Posterior vena cava (tissue), 2 donors: Measurements from ENCODE around the gene PCDH15. TPM values are rescaled to one million over a fixed set of nuclear protein-coding genes. Genes with fewer than 3 reads are reported as not detected.

ENCODE experiments used
- DNase-seq: peaks from one replicate; pipeline ENCODE4 v3.0.0-alpha.2; 2020; ENCODE audit warnings: low spot score
- intact Hi-C, 2 donors: fragments of 100-400 bp; cut with DNase I; formaldehyde crosslinking; loops; one replicate each; pipeline versions ENCODE4 v1.14.1 to v1.14.2; 2022 to 2023
- long read RNA-seq, 2 donors: library from polyadenylated mRNA; unstranded; transcript quantifications; one replicate each; pipeline ENCODE4 v2.0.0, GENCODE V29; 2020 to 2021
- total RNA-seq, 2 donors: library from RNA; stranded (reverse); fragmentation: NEBNext Ultra II Directional; extraction: Animal tissue kit (Norgen Biotek cat#: 25700); gene quantifications; one replicate each; pipeline ENCODE4 v1.2.1, GENCODE V29; 2021
- donor health status: DM: yes; HTN: yes; CAD: no.
- donor health status: DM: yes; HTN: yes; CAD: no.

The PCDH15 gene
- under 1 TPM; 0.33 to 0.60 TPM for total RNA-seq
- long read RNA-seq, donor 1: 0 reads
- long read RNA-seq, donor 2: 0 reads

DNA sequence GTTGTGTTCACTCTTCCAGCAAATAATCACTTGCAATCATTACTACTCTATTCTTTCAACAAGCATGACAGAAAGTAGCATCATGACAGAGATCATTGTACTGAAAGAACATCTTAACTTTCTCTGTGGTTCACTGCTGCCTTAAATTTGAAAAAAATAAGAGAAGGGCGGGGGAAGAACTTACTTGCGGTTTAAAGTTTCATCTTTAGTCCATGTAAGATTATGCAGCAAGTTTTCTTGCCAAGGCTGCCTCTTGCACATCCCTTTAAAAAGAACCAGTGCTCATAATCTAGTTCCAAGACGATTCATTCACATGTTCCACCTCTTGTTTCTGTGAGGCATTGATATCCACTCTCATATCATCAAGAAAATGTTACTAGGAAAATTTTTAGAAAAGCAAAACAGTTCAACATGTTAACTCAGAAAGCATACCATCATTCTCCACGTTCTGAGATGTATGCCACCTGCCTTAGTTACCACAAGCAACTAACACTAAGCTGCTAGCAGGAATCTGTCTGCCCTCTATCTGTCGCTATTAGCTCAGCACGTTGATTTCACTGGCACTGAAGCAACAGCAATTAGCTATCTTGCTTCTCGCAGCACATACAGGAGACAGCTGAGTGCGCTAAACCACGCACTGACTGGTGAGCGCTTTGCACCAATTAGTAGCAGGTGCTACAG lies at the start of gene PCDH15:
PCDH15 (minus strand) TSS at position 491 of the 681 bp plus-strand sequence. CDS start 136,969 bp downstream, outside the sequence.
- intact Hi-C loops: no loop called here
- DNase-seq: no peak

- intact Hi-C loops: no loop called here
Observed at GRCh38 chr10:54843932-54844331, 42.9 kb upstream of the PCDH15 start.

GRCh38 chr10:54843085-54843646 lies 42.1 kb upstream of the PCDH15 start:
- intact Hi-C loops: no loop called here
- DNase-seq: no peak

More at GRCh38 chr10:54843932-54844331, 42.9 kb upstream of the PCDH15 start:
- no peak for DNase-seq

- DNase-seq: no peak
- intact Hi-C loops: no loop called here
Observed at GRCh38 chr10:54837479-54837878, 36.4 kb upstream of the PCDH15 start.

DNA sequence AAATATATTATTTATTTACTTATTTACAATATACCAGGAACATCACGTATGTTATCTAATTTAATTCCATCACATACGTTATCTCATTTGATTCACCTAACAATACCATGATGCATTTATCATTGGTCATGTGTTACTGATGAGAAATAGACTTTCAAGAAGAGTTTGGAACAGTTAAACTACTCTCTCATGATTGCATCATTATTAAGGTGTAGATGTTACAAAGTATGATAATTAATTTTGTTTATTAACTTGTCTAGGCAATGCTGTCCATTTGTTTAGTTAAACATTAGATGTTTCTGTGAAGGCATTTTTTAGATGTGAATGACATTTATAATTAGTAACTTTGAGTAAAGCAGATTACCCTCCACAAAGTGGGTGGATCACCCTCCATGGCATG lies 32.0 kb upstream of the PCDH15 start:
- intact Hi-C loops: no loop called here
- DNase-seq: no peak

GRCh38 chr10:54826994-54827560 lies 26.0 kb upstream of the PCDH15 start:
- no peak for DNase-seq
- intact Hi-C loops: no loop called here

DNA sequence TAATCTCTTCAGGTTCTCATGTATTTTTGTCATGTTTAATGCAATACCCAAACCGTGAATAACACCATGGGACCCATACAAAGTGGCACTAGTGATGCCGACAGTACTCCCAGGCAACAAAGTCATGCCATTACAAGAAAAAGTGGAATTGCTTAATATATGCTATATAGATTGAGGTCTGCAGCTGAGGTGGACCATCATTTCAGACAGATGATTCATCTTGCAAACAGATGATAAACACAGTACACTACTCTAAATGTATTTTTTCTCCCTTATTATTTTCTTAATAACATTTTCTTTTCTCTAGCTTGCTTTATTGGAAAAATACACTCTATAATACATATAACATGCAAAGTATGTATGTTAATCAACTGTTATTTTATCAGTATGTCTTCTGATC lies 14.6 kb upstream of the PCDH15 start:
- intact Hi-C loops: no loop called here
- no peak for DNase-seq

DNA sequence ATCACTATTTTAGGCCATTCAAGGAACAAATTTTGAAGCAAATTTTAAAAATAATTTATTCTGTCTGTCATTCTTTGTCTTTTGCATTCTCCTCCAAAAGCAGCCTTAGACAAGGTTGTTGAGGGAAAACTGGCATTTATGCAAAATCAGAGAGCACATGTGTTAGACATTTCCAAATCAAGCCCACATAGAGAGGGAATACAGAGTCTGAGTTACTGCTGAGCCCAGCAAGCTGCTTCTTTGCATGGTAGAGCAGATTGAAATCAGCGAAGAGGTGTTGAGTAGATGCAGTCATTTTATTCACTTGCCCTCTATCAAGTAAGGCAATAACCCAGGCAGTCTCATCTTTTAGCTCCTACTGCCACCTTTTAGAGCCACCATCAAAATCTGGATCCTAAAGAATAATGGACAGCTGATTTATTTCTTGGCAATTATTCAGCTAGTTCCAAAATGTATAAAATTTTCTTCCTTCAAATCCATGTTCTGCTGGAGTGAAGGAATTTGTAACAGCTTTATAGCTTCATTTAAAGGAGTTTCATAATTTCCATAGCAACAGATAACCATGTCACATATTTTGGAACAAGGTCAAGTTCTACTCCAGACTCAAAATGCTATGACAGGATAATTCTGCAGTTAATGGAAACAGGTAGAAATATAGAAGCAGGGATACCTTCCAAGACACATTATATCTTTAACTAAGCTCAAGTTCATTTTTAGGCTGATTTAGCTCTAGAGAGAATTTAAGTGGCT lies 7.3 kb upstream of the PCDH15 start:
- intact Hi-C loops: no loop called here
- DNase-seq: no peak

GRCh38 chr10:54799506-54799905 lies 1.5 kb downstream of the PCDH15 start:
- no peak for DNase-seq
- intact Hi-C loops: no loop called here

DNA sequence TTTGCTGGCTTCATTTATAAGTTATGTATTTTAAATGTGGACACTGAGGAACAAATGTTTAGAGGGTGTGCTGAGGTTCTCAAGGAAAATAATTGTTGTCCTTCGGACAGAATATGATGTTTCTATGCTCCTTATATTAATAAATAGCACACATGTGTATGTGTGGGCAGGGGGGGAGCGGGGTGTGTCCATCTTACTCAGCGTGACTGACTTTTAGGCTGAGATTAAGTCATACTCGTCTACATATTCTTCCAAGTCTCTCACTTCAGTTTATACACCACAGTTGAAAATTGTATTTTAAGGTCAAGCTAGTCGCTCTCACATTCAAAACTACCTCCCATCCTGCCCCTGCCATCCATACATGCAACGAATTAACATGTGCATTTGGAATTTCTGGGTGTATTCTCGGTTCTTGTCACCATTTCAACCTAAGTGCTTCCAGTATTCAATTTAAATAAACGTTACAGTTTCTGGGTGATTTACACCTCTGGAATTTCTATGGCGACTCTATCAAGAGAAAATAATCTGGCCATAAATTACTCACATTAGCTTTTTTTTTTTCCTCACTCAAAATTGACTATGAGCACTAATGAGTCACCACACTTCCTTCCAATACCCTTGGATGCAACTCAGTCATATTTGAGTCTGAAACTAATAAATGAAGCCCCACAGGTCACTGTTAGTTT lies 3.3 kb downstream of the PCDH15 start:
- DNase-seq: no peak
- intact Hi-C loops: no loop called here

DNA sequence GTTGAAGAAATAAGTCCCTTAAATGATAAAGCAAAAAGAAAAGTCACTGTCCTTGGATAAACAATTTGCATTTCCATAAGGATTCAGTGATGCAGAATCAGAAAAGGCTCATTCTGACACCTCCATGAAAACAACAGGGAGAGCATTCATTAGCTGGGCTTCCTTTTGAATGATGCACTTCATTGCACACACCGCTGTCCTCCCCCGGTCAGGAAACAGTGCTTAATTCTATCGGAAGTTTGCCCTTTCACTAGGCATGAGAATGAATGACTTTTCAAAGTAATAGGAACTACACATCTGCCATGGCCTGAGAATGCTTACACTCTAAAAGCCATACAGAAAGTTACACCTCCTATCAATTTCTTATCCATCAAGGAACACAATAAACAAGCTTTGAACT lies 4.2 kb downstream of the PCDH15 start:
- intact Hi-C loops: no loop called here
- no peak for DNase-seq

DNA sequence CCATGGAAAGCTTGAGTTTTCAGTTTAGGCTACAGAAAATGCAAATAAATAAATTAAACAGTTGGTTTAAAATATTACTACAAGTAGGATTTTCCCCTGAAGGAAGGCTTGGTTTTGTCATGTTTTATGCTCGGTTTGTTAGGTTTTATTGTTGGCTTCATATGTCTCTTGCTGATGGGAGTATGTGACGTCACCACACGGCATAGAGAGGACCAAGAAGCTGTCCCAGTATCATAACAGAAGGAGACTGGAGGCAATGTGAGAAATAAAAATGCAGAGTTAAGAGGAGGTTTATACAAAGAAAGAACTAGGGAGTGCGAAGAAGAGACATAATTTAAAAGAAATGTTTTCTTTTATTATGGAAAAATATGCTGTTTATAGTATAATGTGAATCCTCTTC lies 24.4 kb downstream of the PCDH15 start:
- intact Hi-C loops: no loop called here
- DNase-seq: no peak

DNA sequence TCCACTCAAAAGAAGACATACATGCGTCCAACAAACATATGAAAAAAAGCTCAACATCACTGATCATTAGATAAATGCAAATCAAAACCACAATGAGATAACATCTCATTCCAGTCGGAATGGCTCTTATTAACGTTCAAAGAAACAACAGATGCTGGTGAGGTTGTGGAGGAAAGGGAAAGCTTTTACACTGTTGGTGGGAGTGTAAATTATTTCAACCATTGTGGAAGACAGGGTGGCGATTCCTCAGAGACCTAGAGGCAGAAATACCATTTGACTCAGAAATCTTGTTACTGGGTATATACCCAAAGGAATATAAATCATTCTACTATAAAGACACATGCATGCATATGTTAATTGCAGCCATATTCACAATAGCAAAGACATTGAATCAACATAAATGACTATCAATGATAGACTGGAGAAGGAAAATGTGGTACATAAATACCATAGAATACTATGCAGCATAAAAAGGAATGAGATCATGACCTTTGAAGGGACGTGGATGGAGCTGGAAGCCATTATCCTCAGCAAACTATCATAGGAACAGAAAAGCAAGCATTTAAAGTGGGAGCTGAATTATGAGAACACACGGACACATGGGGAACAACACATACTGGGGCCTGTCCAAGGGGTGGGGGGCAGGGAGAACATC lies 28.4 kb downstream of the PCDH15 start:
- intact Hi-C loops: no loop called here

GRCh38 chr10:54769051-54769450 lies 32.0 kb downstream of the PCDH15 start:
- intact Hi-C loops: no loop called here

More for the DNA sequence above, 28.4 kb downstream of the PCDH15 start:
- DNase-seq: no peak

DNA sequence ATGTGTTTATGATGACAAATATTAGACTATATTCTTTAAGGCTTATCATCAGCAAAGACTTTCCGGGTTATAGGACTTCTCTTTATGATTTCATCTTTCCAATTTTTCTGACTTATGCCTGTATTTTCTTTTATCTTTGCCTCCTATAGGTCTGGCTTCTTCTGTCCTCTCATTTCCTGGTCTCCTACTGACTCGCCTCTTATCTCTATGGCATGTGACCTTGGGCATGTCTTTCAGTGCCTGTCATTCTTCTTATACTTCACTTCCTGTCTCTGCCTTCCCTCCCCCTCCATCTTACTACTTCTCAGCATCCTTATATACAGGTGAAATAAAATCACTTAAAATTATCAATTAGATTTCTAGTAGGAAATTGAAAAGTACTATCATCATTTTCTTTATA lies 42.2 kb downstream of the PCDH15 start:
- intact Hi-C loops: no loop called here

More at GRCh38 chr10:54769051-54769450, 32.0 kb downstream of the PCDH15 start:
- DNase-seq: no peak

GRCh38 chr10:54749623-54750022 lies 51.4 kb downstream of the PCDH15 start:
- no peak for DNase-seq
- intact Hi-C loops: no loop called here

More for the DNA sequence above, 42.2 kb downstream of the PCDH15 start:
- no peak for DNase-seq

DNA sequence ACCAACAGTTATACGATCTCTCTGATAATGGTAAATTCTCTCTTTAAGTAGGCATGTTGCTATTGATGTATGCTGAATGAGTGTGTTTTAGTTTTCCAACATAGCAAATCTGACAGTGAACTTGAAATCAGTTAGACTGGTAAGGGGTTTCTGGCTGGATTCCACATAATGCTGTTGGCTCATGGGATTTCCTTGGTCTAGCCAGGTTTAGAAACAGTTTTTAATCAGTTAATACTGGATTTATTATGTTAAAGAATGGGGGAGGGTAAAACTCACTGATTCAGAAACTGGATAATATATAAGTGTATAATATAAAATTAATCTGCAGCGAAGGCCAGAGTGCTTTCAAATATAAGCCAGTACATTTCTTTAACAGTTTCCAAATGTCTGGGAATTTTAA lies 55.6 kb downstream of the PCDH15 start:
- DNase-seq: no peak
- intact Hi-C loops: no loop called here

GRCh38 chr10:54742416-54742815 lies 58.6 kb downstream of the PCDH15 start:
- DNase-seq: no peak
- intact Hi-C loops: no loop called here

DNA sequence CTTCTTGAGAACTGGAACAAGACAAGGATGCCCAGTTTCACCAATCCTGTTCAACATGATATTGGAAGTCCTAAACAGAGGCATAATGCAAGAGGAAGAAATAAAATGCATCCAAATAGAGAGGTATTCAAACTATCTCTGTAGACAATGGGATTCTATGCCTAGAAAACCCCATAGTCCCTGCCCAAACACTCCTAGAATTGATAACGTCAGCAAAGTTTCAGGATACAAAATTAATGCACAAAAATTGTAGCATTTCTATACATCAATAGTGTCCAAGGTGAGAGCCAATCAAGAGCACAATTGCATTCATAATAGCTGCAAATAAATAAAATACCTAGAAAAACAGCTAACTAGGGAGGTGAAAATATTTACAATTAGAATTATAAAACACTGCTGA lies 72.5 kb downstream of the PCDH15 start:
- intact Hi-C loops: no loop called here
- no peak for DNase-seq
